ENCODE data around the gene PHF21A. TPM values are rescaled to one million over a fixed set of nuclear protein-coding genes. Genes with fewer than 3 reads are reported as not detected.
"Not testable (repeated sequence)": the region's sequence is repeated elsewhere in the genome, so short reads cannot be mapped to it uniquely, and the experiment has no call there.

PHF21A gene
- total RNA-seq, 2 experiments from 2014 or later = 36.2 to 40.4 TPM

DNA sequence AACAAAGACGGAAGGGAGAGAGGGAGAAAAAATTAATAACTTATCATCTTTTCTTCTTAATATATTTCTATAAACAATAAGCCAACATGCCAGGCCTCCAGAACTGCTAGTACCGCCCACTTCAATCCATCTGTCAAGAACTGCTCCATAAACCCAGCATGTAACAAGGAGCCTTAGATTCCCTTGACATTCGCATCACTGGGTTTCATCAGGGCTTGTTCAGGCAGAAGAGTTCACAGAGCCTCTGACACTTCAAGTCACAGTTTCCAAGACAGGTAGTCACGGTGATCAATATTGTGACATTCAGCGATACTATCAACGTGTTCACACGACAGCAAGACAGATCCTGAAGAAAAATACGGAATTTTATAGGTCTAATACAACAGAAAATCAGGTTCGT is 137.1 kb downstream of the PHF21A start:
- intact Hi-C loops (cut with micrococcal nuclease) = no loop called here
- Mint-ChIP-seq H3K4me3 (no peak overlapping the region), H3K27me3 (no peaks in the 10 kb centered on the region), H3K27ac (no peak overlapping the region), H3K9me3 (no peaks in the 10 kb centered on the region), H3K36me3 (ENCODE audit: low read depth) (peaks cover 2% of the 10 kb centered on the region), H3K4me1 (ENCODE audit: low read depth) (peaks cover 27% of the 10 kb centered on the region)
- no peak for TF ChIP-seq CTCF (IDR thresholded peaks at IDR 0.05)
- CTCF ChIA-PET = interaction anchor here (2.7 kb wide), 1 partner anchor 19 kb away, joined by 31 read pairs; no protein-coding TSS in a partner anchor
- DNase-seq (no peak), ATAC-seq (no peak)
- POLR2A ChIA-PET = no interaction called here

DNA sequence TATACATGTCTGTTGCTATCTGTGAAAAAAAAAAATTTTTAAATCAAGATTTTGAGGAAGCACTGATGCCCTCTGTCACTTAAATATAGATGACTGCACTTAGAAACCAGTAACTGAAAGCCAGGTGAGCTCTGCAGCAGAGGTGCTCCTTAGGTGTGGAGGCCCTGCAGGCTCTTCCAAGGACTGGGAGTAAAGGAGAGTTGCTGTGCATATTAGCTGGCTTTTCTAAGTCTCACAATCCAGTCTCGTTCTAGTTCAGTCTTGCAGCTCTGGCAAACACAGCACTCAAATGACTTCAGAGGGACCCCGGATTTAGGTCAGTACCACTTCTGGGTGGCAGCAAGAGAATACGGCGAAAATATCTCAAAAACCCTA is 137.8 kb downstream of the PHF21A start:
- Mint-ChIP-seq H3K9me3 (no peaks in the 10 kb centered on the region), H3K27me3 (no peaks in the 10 kb centered on the region), H3K36me3 (ENCODE audit: low read depth) (peaks cover 3% of the 10 kb centered on the region), H3K27ac (no peak overlapping the region), H3K4me1 (ENCODE audit: low read depth) (peaks cover 27% of the 10 kb centered on the region), H3K4me3 (no peak overlapping the region)
- CTCF ChIA-PET = interaction anchor here (1.0 to 2.7 kb wide), 4 partner anchors 18 to 255 kb away, joined by 3 to 31 read pairs (median 8); no protein-coding TSS in a partner anchor
- TF ChIP-seq CTCF (IDR thresholded peaks at IDR 0.05) = no peak
- DNase-seq (no peak), ATAC-seq (no peak)
- POLR2A ChIA-PET = no interaction called here
- intact Hi-C loops (cut with micrococcal nuclease) = no loop called here

DNA sequence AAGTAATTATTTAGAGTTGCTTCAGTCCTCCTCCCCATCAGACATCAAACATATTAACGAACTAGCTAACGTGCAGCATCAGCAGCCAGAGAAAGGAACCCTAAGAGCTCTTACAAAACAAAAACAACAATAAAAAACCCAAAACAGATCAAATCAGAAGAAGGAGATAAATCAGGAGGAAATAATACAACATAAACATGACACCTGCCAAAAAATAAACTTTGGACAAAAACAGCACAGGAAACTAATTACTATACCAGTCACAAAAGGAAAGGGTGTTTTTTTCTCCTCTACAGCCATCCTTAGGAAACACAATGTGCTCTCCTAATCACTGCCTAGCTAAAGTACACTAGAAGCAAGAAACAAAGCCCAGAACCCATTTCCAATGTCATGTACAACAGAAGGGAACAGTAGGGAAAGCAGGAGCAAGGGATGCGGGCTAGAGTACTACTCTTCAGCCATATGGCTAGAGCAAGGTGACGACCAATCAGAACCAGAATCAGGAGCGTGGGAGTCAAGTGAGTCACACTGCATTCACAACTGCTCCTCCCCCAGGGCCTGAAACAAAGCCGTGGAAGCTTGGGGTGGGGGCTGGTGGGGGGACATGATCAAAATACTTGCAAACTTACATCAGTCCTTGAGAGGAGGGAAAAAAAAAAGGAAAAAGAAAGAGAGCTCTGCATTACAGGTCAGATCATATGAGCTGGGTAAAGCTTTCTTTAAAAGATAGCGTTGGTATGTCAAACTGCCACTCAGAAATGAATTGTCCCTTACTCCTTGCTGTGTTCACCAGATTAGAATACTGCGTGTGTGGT is 138.4 kb downstream of the PHF21A start:
- POLR2A ChIA-PET = interaction anchor here (0.6 to 1.0 kb wide), 3 partner anchors 15 to 52 kb away, joined by 3 to 4 read pairs (median 3); no protein-coding TSS in a partner anchor
- Mint-ChIP-seq H3K36me3 (ENCODE audit: low read depth) (peaks cover 3% of the 10 kb centered on the region), H3K9me3 (no peaks in the 10 kb centered on the region), H3K4me3 (peak overlapping the region; percentile 20), H3K27me3 (no peaks in the 10 kb centered on the region), H3K27ac (peak overlapping the region; percentile 40), H3K4me1 (ENCODE audit: low read depth) (peaks cover 27% of the 10 kb centered on the region)
- CTCF ChIA-PET = interaction anchor here (0.6 to 2.7 kb wide), 7 partner anchors 12 to 256 kb away, joined by 3 to 31 read pairs (median 3); no protein-coding TSS in a partner anchor
- TF ChIP-seq CTCF (IDR thresholded peaks at IDR 0.05) = no peak
- intact Hi-C loops (cut with micrococcal nuclease) = no loop called here
- ATAC-seq = peak; percentile 89
- DNase-seq = peak; percentile 66

- H3K36me3 Mint-ChIP-seq (ENCODE audit: low read depth); H3K4me3 Mint-ChIP-seq; ATAC-seq; H3K27ac Mint-ChIP-seq; DNase-seq; intact Hi-C loops (cut with micrococcal nuclease); H3K9me3 Mint-ChIP-seq; POLR2A ChIA-PET; H3K27me3 Mint-ChIP-seq: not testable (repeated sequence)
- H3K4me1 Mint-ChIP-seq (ENCODE audit: low read depth) = peaks cover 27% of the 10 kb centered on the region
- CTCF ChIA-PET = interaction anchor here (1.0 to 2.7 kb wide), 5 partner anchors 17 to 257 kb away, joined by 3 to 31 read pairs (median 3); no protein-coding TSS in a partner anchor
Measured at GRCh38 chr11:45981826-45982225, 139.4 kb downstream of the PHF21A start.

- no peaks in the 10 kb centered on the region for H3K27me3 Mint-ChIP-seq
- TF ChIP-seq CTCF (IDR thresholded peaks at IDR 0.05) = no peak
- intact Hi-C loops (cut with micrococcal nuclease) = no loop called here
- no peak overlapping the region for H3K4me3 Mint-ChIP-seq
- no peak overlapping the region for H3K27ac Mint-ChIP-seq
- CTCF ChIA-PET = interaction anchor here (0.7 to 1.4 kb wide), 4 partner anchors 10 to 49 kb away, joined by 3 to 11 read pairs (median 4); no protein-coding TSS in a partner anchor
- no peaks in the 10 kb centered on the region for H3K4me1 Mint-ChIP-seq (ENCODE audit: low read depth)
- DNase-seq (no peak), ATAC-seq (no peak)
- peaks cover 3% of the 10 kb centered on the region for H3K36me3 Mint-ChIP-seq (ENCODE audit: low read depth)
- POLR2A ChIA-PET = no interaction called here
- no peaks in the 10 kb centered on the region for H3K9me3 Mint-ChIP-seq
Measured at GRCh38 chr11:45974806-45975205, 146.4 kb downstream of the PHF21A start.

Measured in activated CD8-positive, alpha-beta T cell treated with anti-CD3 and anti-CD28 coated beads for 36 hours (primary cell).